Skeletal muscle tissue (tissue), 4 donors: ENCODE measurements around the gene PCNT. TPM values are rescaled to one million over a fixed set of nuclear protein-coding genes. Genes with fewer than 3 reads are reported as not detected.
"Not testable (repeated sequence)": the region's sequence is repeated elsewhere in the genome, so short reads cannot be mapped to it uniquely, and the experiment has no call there.

ENCODE experiments used
- H3K27ac ChIP-seq: one replicate; pipeline ENCODE4 v1.7.0; 2013; ENCODE audit warnings: mild to moderate bottlenecking, low read depth, low read length, inconsistent platforms
- H3K27me3 ChIP-seq, 3 donors: one replicate each; pipeline ENCODE4 v1.7.0; 2013; ENCODE audit warnings: low read length in 3 of 3; ENCODE audit not compliant: control insufficient read depth in 3 of 3, insufficient read depth in 3 of 3
- H3K36me3 ChIP-seq, 3 donors: one replicate each; pipeline ENCODE4 v1.7.0; 2013; ENCODE audit warnings: low read length in 3 of 3; ENCODE audit not compliant: control insufficient read depth in 3 of 3, insufficient read depth in 3 of 3
- H3K4me1 ChIP-seq, 3 donors: one replicate each; pipeline ENCODE4 v1.7.0; 2013; ENCODE audit warnings: low read length in 3 of 3, mild to moderate bottlenecking in 3 of 3; ENCODE audit not compliant: control insufficient read depth in 3 of 3, insufficient read depth in 3 of 3
- H3K4me3 ChIP-seq, 3 donors: one replicate each; pipeline ENCODE4 v1.7.0; 2013; ENCODE audit warnings: low read length in 3 of 3
- H3K9ac ChIP-seq, 3 donors: one replicate each; pipeline ENCODE4 v1.7.0; 2013; ENCODE audit warnings: low read length in 3 of 3, mild to moderate bottlenecking in 3 of 3, moderate library complexity in 2 of 3, low read depth in 1 of 3
- H3K9me3 ChIP-seq, 3 donors: one replicate each; pipeline ENCODE4 v1.7.0; 2013; ENCODE audit warnings: low read length in 3 of 3; ENCODE audit not compliant: control insufficient read depth in 3 of 3
- total RNA-seq: library from RNA; depleted of rRNA; stranded (reverse); fragments of >200 nt; gene quantifications from one replicate; pipeline ENCODE4 v1.2.3, GENCODE V29; 2014
- donor health status: Osteomylitis.

Gene PCNT
- total RNA-seq, 1 donor from 2014 or later: 42.8 TPM

DNA sequence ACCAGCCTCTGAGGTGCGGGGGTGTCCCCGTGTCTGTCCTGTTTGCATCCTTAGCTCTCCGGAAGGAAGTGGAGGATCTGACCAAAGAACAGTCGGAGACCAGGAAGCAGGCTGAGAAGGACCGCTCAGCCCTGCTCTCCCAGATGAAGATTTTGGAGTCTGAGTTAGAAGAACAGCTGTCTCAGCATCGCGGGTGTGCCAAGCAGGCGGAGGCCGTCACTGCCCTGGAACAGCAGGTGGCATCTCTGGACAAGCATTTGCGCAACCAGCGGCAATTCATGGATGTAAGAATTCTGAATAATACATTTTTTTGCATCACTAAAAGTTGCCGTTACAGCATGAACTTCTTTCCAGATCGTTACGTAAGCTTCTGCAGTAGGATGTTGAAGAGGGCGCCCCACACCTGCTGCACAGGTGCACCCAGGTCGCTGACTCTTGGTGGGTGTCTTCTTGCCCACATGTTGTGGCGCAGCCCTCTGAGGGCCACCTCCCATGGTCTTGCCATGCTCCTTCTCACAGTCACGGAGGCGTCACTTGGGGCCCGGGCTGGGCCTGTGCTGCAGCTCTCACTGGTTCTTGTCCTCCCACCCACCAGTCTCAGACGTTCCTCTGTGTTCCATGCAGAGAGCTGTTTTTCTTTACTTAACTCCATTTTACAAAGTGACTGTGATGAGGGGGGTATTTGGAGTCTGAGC lies 73.4 kb downstream of the PCNT start:
- H3K9me3 ChIP-seq: no peaks in the 10 kb centered on the region
- no peak overlapping the region for H3K4me3 ChIP-seq
- peak overlapping the region in 1 of 3 donors; percentile 8 for H3K9ac ChIP-seq
- peaks cover 50 to 60% (median 56%) of the 10 kb centered on the region in 3 donors for H3K36me3 ChIP-seq
- no peak overlapping the region for H3K27ac ChIP-seq
- H3K27me3 ChIP-seq: no peaks in the 10 kb centered on the region
- H3K4me1 ChIP-seq: peaks cover 26 to 46% (median 36%) of the 10 kb centered on the region in 3 donors

DNA sequence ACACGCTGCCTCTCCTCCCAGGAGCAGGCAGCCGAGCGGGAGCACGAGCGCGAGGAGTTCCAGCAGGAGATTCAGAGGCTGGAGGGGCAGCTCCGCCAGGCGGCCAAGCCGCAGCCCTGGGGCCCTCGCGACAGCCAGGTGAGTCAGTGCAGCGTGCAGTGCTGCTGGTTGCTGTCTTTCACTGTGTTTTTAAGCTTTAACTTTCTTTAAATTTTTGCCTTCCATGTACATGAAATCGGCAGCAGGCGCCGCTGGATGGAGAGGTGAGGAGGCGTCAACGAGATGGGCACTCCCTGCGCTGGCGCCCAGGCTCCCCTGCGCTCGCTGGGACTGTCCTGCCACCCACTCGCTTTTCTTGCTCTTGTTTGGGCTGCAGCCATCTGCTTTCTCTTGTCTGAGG lies 74.0 kb downstream of the PCNT start:
- H3K27me3 ChIP-seq: no peaks in the 10 kb centered on the region
- no peaks in the 10 kb centered on the region for H3K9me3 ChIP-seq
- H3K9ac ChIP-seq: no peak overlapping the region
- H3K27ac ChIP-seq: no peak overlapping the region
- no peak overlapping the region for H3K4me3 ChIP-seq
- peaks cover 24 to 40% (median 32%) of the 10 kb centered on the region in 3 donors for H3K4me1 ChIP-seq
- peaks cover 53 to 64% (median 59%) of the 10 kb centered on the region in 3 donors for H3K36me3 ChIP-seq

DNA sequence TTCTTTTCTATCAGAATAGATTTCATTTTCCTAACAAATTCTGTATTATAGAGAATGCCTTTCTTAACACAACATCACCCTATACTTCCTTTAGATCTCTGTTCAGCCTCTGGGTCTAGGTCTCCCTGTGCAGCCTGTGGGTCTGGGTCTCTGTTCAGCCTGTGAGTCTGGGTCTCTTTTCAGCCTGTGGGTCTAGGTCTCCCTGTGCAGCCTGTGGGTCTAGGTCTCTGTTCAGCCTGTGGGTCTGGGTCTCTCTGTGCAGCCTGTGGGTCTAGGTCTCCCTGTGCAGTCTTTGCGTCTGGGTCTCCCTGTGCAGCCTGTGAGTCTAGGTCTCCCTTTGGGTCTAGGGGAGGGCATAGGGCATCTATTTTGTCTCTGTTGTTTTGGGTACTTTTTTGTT lies 75.2 kb downstream of the PCNT start:
- peaks cover 59 to 68% (median 60%) of the 10 kb centered on the region in 3 donors for H3K36me3 ChIP-seq
- H3K27me3 ChIP-seq: no peaks in the 10 kb centered on the region
- H3K9ac ChIP-seq: peak overlapping the region in 1 of 3 donors; percentile 60
- H3K4me1 ChIP-seq: peaks cover 12 to 28% (median 20%) of the 10 kb centered on the region in 3 donors
- no peak overlapping the region for H3K27ac ChIP-seq
- no peaks in the 10 kb centered on the region for H3K9me3 ChIP-seq
- no peak overlapping the region for H3K4me3 ChIP-seq

DNA sequence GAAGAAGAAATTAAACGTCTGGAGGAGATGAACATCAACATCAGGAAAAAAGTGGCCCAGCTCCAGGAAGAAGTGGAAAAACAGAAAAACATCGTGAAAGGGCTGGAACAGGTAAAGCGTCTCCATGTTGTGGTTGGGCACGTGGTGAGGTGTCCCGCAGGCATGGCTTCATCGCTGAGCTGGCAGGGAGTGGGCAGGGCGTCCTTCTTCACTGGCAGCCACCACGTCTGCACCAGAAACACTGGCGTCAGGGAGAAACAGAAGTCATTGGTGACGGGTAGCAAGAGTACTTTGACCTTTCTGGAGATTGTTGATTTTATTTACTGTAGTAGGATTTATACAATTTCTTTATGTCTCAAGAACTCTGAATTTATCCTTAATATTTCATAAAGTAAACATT lies 75.7 kb downstream of the PCNT start:
- peak overlapping the region in 1 of 3 donors; percentile 60 for H3K9ac ChIP-seq
- peaks cover 7 to 23% (median 15%) of the 10 kb centered on the region in 3 donors for H3K4me1 ChIP-seq
- no peak overlapping the region for H3K4me3 ChIP-seq
- no peak overlapping the region for H3K27ac ChIP-seq
- no peaks in the 10 kb centered on the region for H3K27me3 ChIP-seq
- no peaks in the 10 kb centered on the region for H3K9me3 ChIP-seq
- H3K36me3 ChIP-seq: peaks cover 61 to 70% (median 64%) of the 10 kb centered on the region in 3 donors

DNA sequence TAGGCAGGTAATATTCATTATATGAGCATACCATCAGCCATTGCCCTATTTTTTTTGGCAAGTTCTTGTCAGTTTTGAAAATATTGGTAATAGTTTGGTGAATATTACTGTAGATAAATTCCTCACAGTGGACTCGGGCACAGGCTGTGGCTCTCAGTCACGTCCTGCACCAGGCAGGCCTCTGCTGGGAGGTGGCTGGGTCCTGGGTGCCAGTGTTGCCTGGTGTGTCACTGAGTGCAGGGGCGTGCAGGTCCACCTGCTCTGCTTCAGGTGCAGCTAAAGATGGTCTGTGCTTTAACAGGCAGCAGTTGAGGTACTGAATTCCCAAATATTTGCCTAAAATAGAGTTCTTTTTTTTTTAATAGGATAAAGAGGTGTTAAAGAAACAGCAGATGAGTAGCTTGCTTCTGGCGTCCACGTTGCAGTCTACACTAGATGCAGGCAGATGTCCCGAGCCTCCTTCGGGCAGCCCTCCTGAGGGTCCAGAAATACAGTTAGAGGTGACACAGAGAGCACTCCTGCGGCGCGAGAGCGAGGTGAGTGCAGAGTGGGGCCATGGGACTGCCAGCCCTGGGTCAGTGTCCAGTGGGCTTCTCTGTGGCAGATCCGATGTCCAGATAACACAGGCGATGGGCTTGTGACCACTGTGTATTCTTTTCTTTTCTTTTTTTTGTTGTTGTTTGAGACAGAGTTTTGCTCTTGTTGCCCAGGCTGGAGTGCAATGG lies 77.4 kb downstream of the PCNT start:
- Histone ChIP-seq H3K27ac (no peak overlapping the region), H3K4me1 (peaks cover 3 to 15% (median 7%) of the 10 kb centered on the region in 3 donors), H3K27me3 (no peaks in the 10 kb centered on the region), H3K4me3 (no peak overlapping the region), H3K9ac (no peak overlapping the region), H3K9me3 (no peaks in the 10 kb centered on the region), H3K36me3 (peaks cover 58 to 66% (median 62%) of the 10 kb centered on the region in 3 donors)

- H3K4me3 ChIP-seq: no peak overlapping the region
- H3K4me1 ChIP-seq: peaks cover 3 to 11% (median 7%) of the 10 kb centered on the region in 3 donors
- H3K9ac ChIP-seq: no peak overlapping the region
- no peaks in the 10 kb centered on the region for H3K9me3 ChIP-seq
- no peaks in the 10 kb centered on the region for H3K27me3 ChIP-seq
- no peak overlapping the region for H3K27ac ChIP-seq
- peaks cover 51 to 59% (median 57%) of the 10 kb centered on the region in 3 donors for H3K36me3 ChIP-seq
Measured at GRCh38 chr21:46402421-46402820, 78.5 kb downstream of the PCNT start.

DNA sequence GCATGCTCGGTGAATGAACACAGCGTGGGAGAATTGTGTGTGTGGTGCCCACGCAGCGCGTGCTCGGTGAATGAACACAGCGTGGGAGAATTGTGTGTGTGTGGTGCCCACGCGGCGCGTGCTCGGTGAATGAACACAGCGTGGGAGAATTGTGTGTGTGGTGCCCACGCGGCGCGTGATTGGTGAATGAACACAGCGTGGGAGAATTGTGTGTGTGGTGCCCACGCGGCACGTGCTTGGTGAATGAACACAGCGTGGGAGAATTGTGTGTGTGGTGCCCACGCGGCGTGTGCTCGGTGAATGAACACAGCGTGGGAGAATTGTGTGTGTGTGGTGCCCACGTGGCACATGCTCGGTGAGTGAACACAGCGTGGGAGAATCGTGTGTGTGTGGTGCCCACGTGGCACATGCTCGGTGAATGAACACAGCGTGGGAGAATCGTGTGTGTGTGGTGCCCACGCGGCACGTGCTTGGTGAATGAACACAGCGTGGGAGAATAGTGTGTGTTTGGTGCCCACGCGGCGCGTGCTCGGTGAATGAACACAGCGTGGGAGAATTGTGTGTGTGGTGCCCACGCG lies 79.4 kb downstream of the PCNT start:
- not testable (repeated sequence) for H3K27ac ChIP-seq, H3K27me3 ChIP-seq, H3K9me3 ChIP-seq, H3K4me3 ChIP-seq, H3K9ac ChIP-seq, H3K4me1 ChIP-seq
- peaks cover 42 to 53% (median 49%) of the 10 kb centered on the region in 3 donors for H3K36me3 ChIP-seq

- Histone ChIP-seq H3K27me3 (no peaks in the 10 kb centered on the region), H3K4me3 (no peak overlapping the region), H3K36me3 (peaks cover 39 to 46% (median 43%) of the 10 kb centered on the region in 3 donors), H3K27ac (no peak overlapping the region), H3K4me1 (peaks cover 0 to 5% (median 2%) of the 10 kb centered on the region in 3 donors), H3K9ac (no peak overlapping the region), H3K9me3 (no peaks in the 10 kb centered on the region)
Measured at GRCh38 chr21:46404306-46404705, 80.3 kb downstream of the PCNT start.

GRCh38 chr21:46406001-46406400 lies 82.0 kb downstream of the PCNT start:
- H3K27me3 ChIP-seq: no peaks in the 10 kb centered on the region
- peaks cover 42 to 49% (median 48%) of the 10 kb centered on the region in 3 donors for H3K36me3 ChIP-seq
- H3K4me3 ChIP-seq: no peak overlapping the region
- no peaks in the 10 kb centered on the region for H3K9me3 ChIP-seq
- peaks cover 0 to 3% (median 0%) of the 10 kb centered on the region in 3 donors for H3K4me1 ChIP-seq
- H3K27ac ChIP-seq: no peak overlapping the region
- H3K9ac ChIP-seq: no peak overlapping the region
